ENCODE data around the gene BNC1.
"Not testable (repeated sequence)": the region's sequence is repeated elsewhere in the genome, so short reads cannot be mapped to it uniquely, and the experiment has no call there.

BNC1 gene

GRCh38 chr15:83292317-83292716 lies 7.9 kb upstream of the BNC1 start:
- DNase-seq, result no peak

GRCh38 chr15:83290236-83290635 lies 5.8 kb upstream of the BNC1 start:
- no peak for DNase-seq

- no peak for DNase-seq
Measured at GRCh38 chr15:83289160-83289559, 4.7 kb upstream of the BNC1 start.

- no peak for DNase-seq
Measured at GRCh38 chr15:83288381-83288801, 3.9 kb upstream of the BNC1 start.

GRCh38 chr15:83287541-83288027 lies 3.1 kb upstream of the BNC1 start:
- no peak for DNase-seq

- DNase-seq, result no peak
Measured at GRCh38 chr15:83285979-83286553, 1.6 kb upstream of the BNC1 start.

- DNase-seq, result no peak
Measured at GRCh38 chr15:83285284-83285978, 967 bp upstream of the BNC1 start.

GRCh38 chr15:83283813-83284558 lies 478 bp downstream of the BNC1 start:
- DNase-seq, result no peak

- no peak for DNase-seq
Measured at GRCh38 chr15:83283138-83283812, 1.2 kb downstream of the BNC1 start.

GRCh38 chr15:83282776-83283137 lies 1.7 kb downstream of the BNC1 start:
- no peak for DNase-seq

- no peak for DNase-seq
Measured at GRCh38 chr15:83282141-83282540, 2.3 kb downstream of the BNC1 start.

- no peak for DNase-seq
Measured at GRCh38 chr15:83278191-83278590, 6.3 kb downstream of the BNC1 start.

- DNase-seq, result no peak
Measured at GRCh38 chr15:83276661-83277060, 7.8 kb downstream of the BNC1 start.

- no peak for DNase-seq
Measured at GRCh38 chr15:83275412-83275811, 9.1 kb downstream of the BNC1 start.

- no peak for DNase-seq
Measured at GRCh38 chr15:83270176-83270575, 14.3 kb downstream of the BNC1 start.

- no peak for DNase-seq
Measured at GRCh38 chr15:83268147-83268546, 16.3 kb downstream of the BNC1 start.

GRCh38 chr15:83262594-83263315 lies 21.7 kb downstream of the BNC1 start:
- DNase-seq, result no peak

- DNase-seq, result not testable (repeated sequence)
Measured at GRCh38 chr15:83262181-83262580, 22.3 kb downstream of the BNC1 start.

GRCh38 chr15:83250781-83251180 lies 33.7 kb downstream of the BNC1 start:
- no peak for DNase-seq

- DNase-seq, result no peak
Measured at GRCh38 chr15:83249030-83249343, 35.5 kb downstream of the BNC1 start.

GRCh38 chr15:83248151-83249029 lies 36.1 kb downstream of the BNC1 start:
- no peak for DNase-seq

- no peak for DNase-seq
Measured at GRCh38 chr15:83243634-83244033, 40.8 kb downstream of the BNC1 start.
